Lower lobe of right lung (tissue), 2 donors: ENCODE results near the gene STK11. TPM values are rescaled to one million over a fixed set of nuclear protein-coding genes. Genes with fewer than 3 reads are reported as not detected.
A peak's percentile ranks its signal among the peaks of the same experiment; 100 is the strongest.

Experiments used
- ATAC-seq, 2 donors: fragments of 200-7000 bp; cut with Tn5 transposase; one replicate each; pipeline ENCODE4 v1.9.1; 2020 to 2022; ENCODE audit warnings: mild to moderate bottlenecking in 2 of 2, moderate library complexity in 2 of 2
- DNase-seq: peaks from one replicate; pipeline ENCODE4 v3.0.0-alpha.2; 2020
- H3K27ac ChIP-seq: fragments of 200-600 bp; one replicate; pipeline ENCODE4 v1.8.0; 2022
- H3K27me3 ChIP-seq: fragments of 200-600 bp; one replicate; pipeline ENCODE4 v1.8.0; 2022; ENCODE audit warnings: low read depth
- H3K36me3 ChIP-seq: fragments of 200-600 bp; one replicate; pipeline ENCODE4 v1.8.0; 2022; ENCODE audit warnings: mild to moderate bottlenecking
- H3K4me1 ChIP-seq: fragments of 200-600 bp; one replicate; pipeline ENCODE4 v1.8.0; 2022
- H3K4me3 ChIP-seq: fragments of 200-600 bp; one replicate; pipeline ENCODE4 v1.8.0; 2022; ENCODE audit warnings: mild to moderate bottlenecking
- H3K9me3 ChIP-seq: fragments of 200-600 bp; one replicate; pipeline ENCODE4 v1.8.0; 2022
- CTCF ChIP-seq: fragments of 200-600 bp; IDR thresholded peaks from one replicate; pipeline ENCODE4 v1.8.0; 2022; ENCODE audit warnings: antibody characterized with exemption, mild to moderate bottlenecking
- intact Hi-C: fragments of 100-400 bp; cut with DNase I; formaldehyde crosslinking; loops from one replicate; pipeline ENCODE4 v1.11.0; 2022
- long read RNA-seq: library from polyadenylated mRNA; unstranded; transcript quantifications from one replicate; pipeline ENCODE4 v2.0.0, GENCODE V29; 2021
- total RNA-seq: library from RNA; stranded (reverse); fragmentation: NEBNext Ultra II Directional; extraction: Animal tissue kit (Norgen Biotek cat#: 25700); gene quantifications from one replicate; pipeline ENCODE4 v1.2.1, GENCODE V29; 2021
- donor health status: DM: no; HTN: yes; CAD: no; lungs with severe emphysema.

The STK11 gene
- 50.5 TPM for total RNA-seq
- long read RNA-seq, transcript STK11-201 (10 exons, 2,611 nt): major isoform, 102 of 160 reads
- long read RNA-seq, partial matches to known transcripts: 19 of 160 reads
- long read RNA-seq, other reads (novel, unspliced or antisense): 39 of 160 reads

GRCh38 chr19:1205114-1206099 is at the start of gene STK11:
TSS of gene STK11 (plus strand) at chr19:1205778. CDS start at chr19:1206914, 1,136 bp downstream.
- TF ChIP-seq CTCF: no peak
- intact Hi-C loops: no loop called here
- Histone ChIP-seq H3K4me3 (peak within 1 kb of the TSS; percentile 80), H3K27me3 (no peaks in the 10 kb centered on the region), H3K9me3 (no peaks in the 10 kb centered on the region), H3K4me1 (peaks cover 59% of the 10 kb centered on the region), H3K27ac (peak within 1 kb of the TSS; percentile 79), H3K36me3 (peaks cover 8% of the 10 kb centered on the region)
- ATAC-seq: peak; percentile 97
- peak; percentile 99 for DNase-seq

GRCh38 chr19:1156305-1156801 is 49.2 kb upstream of the STK11 start:
- no peaks in the 10 kb centered on the region for H3K27me3 ChIP-seq
- peaks cover 28% of the 10 kb centered on the region for H3K36me3 ChIP-seq
- peaks cover 52% of the 10 kb centered on the region for H3K4me1 ChIP-seq
- H3K4me3 ChIP-seq: no peak overlapping the region
- H3K9me3 ChIP-seq: no peaks in the 10 kb centered on the region
- peak overlapping the region; percentile 94 for H3K27ac ChIP-seq
- ATAC-seq (peak in 1 of 2 donors; percentile 14), DNase-seq (peak; percentile 59)
- intact Hi-C loops: no loop called here
- TF ChIP-seq CTCF: no peak

- intact Hi-C loops: no loop called here
- peaks cover 46% of the 10 kb centered on the region for H3K4me1 ChIP-seq
- peak overlapping the region; percentile 94 for H3K27ac ChIP-seq
Measured at GRCh38 chr19:1156830-1157615, 48.6 kb upstream of the STK11 start.

GRCh38 chr19:1157931-1158884 is 47.4 kb upstream of the STK11 start:
- DNase-seq (no peak), ATAC-seq (no peak)
- Histone ChIP-seq H3K4me3 (no peak overlapping the region), H3K27me3 (no peaks in the 10 kb centered on the region), H3K36me3 (peaks cover 13% of the 10 kb centered on the region), H3K27ac (no peak overlapping the region), H3K9me3 (no peaks in the 10 kb centered on the region), H3K4me1 (peaks cover 42% of the 10 kb centered on the region)
- intact Hi-C loops: no loop called here
- TF ChIP-seq CTCF: no peak

More at GRCh38 chr19:1156830-1157615, 48.6 kb upstream of the STK11 start:
- ATAC-seq (no peak), DNase-seq (no peak)
- H3K27me3 ChIP-seq: no peaks in the 10 kb centered on the region
- no peaks in the 10 kb centered on the region for H3K9me3 ChIP-seq
- no peak overlapping the region for H3K4me3 ChIP-seq
- no peak for TF ChIP-seq CTCF
- peaks cover 24% of the 10 kb centered on the region for H3K36me3 ChIP-seq
